ENCODE results near the gene SLC9A9. TPM values are rescaled to one million over a fixed set of nuclear protein-coding genes. Genes with fewer than 3 reads are reported as not detected.

SLC9A9 gene
- total and polyA plus RNA-seq, 7 donors: 1.3 to 5.4 (median 2.9) TPM

DNA sequence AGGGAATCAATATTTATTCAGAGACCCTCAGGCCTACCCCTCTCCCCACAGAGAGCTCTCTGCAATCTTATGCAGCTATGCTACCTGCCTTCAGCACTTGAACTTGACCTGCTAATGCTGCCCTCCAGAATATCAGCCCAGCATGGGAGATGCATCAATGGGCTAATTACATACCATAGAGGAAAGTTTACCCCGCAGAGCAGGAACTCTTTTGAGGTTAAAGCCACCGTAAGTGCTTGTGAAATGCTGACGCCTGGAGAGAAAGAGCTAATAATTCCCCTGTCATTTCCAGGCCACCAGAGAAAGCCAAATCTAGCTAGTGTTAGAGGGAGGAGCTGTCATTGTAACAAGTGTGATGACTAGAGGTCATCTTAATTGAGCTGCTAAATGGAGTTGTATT, 601.2 kb downstream of the SLC9A9 start:
- no peak for TF ChIP-seq CTCF (IDR thresholded peaks at IDR 0.05)
- Histone ChIP-seq H3K27me3 (ENCODE audit: insufficient read depth in 3 of 3, low read length in 2 of 3) (peaks cover 0 to 1% (median 0%) of the 10 kb centered on the region in 3 donors), H3K4me1 (no peaks in the 10 kb centered on the region), H3K27ac (no peak overlapping the region), H3K36me3 (ENCODE audit: insufficient read depth in 1 of 2, low read depth in 1 of 2) (no peaks in the 10 kb centered on the region), H3K4me3 (no peak overlapping the region), H3K9me3 (no peaks in the 10 kb centered on the region)
- ATAC-seq (no peak), DNase-seq (no peak)
- intact Hi-C loops (cut with DNase I): no loop called here
- 62 to 68% (median 64%) methylated on average over 3 of the region's 3 CpGs for WGBS, 3 donors

- H3K36me3 ChIP-seq (ENCODE audit: insufficient read depth in 1 of 2, low read depth in 1 of 2): no peaks in the 10 kb centered on the region
- intact Hi-C loops (cut with DNase I): no loop called here
- H3K27ac ChIP-seq: no peak overlapping the region
- DNase-seq: no peak
- ATAC-seq: no peak
- no peak for TF ChIP-seq CTCF (IDR thresholded peaks at IDR 0.05)
- H3K4me3 ChIP-seq: no peak overlapping the region
- WGBS, 3 donors: 87 to 91% (median 90%) methylated on average over 4 of the region's 4 CpGs
- no peaks in the 10 kb centered on the region for H3K9me3 ChIP-seq
- no peaks in the 10 kb centered on the region for H3K4me1 ChIP-seq
- no peaks in the 10 kb centered on the region for H3K27me3 ChIP-seq (ENCODE audit: insufficient read depth in 3 of 3, low read length in 2 of 3)
These were observed 602.6 kb downstream of the SLC9A9 start for GRCh38 chr3:143245692-143246091.

DNA sequence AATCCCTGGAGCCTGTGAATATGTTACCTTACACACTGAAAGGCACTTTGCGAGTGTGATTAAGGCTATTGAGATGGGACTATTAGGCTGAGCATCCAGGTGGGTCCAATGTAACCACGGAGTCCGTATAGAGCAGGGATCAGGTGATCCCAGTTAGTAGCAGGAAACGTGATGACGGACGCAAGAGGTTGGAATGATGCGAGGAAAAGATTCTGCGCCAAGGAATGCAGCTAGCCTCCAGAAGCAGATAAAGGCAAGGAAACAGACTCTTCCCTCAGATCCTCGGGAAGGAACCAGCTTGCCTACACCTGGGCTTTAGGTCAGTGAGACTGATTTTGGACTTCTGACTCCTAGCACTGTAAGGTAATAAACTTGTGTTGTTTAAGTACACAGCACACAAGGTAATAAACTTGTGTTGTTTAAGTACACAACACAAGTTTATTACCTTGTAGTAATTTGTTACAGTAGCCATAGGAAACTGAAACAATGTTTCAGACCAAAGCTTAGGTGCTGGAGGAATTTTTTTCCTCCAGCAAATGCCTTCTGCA, 603.7 kb downstream of the SLC9A9 start:
- H3K27ac ChIP-seq: no peak overlapping the region
- TF ChIP-seq CTCF (IDR thresholded peaks at IDR 0.05): no peak
- no peak overlapping the region for H3K4me3 ChIP-seq
- intact Hi-C loops (cut with DNase I): no loop called here
- no peaks in the 10 kb centered on the region for H3K36me3 ChIP-seq (ENCODE audit: insufficient read depth in 1 of 2, low read depth in 1 of 2)
- no peaks in the 10 kb centered on the region for H3K9me3 ChIP-seq
- no peaks in the 10 kb centered on the region for H3K27me3 ChIP-seq (ENCODE audit: insufficient read depth in 3 of 3, low read length in 2 of 3)
- WGBS, 3 donors: 74 to 89% (median 77%) methylated on average over 9 of the region's 9 CpGs
- no peaks in the 10 kb centered on the region for H3K4me1 ChIP-seq
- DNase-seq (no peak), ATAC-seq (no peak)

GRCh38 chr3:143243686-143244085, 604.6 kb downstream of the SLC9A9 start:
- H3K9me3 ChIP-seq: no peaks in the 10 kb centered on the region
- no peaks in the 10 kb centered on the region for H3K4me1 ChIP-seq
- H3K27ac ChIP-seq: no peak overlapping the region
- ATAC-seq (no peak), DNase-seq (no peak)
- H3K27me3 ChIP-seq (ENCODE audit: insufficient read depth in 3 of 3, low read length in 2 of 3): peaks cover 0 to 3% (median 0%) of the 10 kb centered on the region in 3 donors
- H3K4me3 ChIP-seq: no peak overlapping the region
- H3K36me3 ChIP-seq (ENCODE audit: insufficient read depth in 1 of 2, low read depth in 1 of 2): no peaks in the 10 kb centered on the region
- TF ChIP-seq CTCF (IDR thresholded peaks at IDR 0.05): no peak
- WGBS, 3 donors: 87 to 92% (median 88%) methylated on average over 6 of the region's 6 CpGs
- intact Hi-C loops (cut with DNase I): no loop called here

DNA sequence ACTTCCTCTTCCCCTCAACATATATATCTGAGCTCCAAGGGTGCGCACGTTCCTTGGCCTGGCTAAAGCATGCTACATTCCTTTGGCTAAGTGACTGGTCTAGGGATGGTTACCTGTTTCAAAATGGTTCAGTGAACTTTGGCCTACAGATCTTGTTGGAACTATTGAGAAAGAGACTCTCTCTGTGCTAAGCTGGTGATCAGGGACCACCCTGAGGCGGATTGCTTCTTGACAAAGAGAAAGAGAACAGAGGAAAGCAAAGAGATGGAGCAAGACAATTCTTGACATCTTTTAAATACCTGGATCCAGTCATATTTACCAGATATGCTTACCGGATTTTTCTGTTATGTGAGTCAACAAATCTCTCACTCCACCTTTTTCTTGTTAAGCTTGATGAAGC, 605.6 kb downstream of the SLC9A9 start:
- no peaks in the 10 kb centered on the region for H3K4me1 ChIP-seq
- intact Hi-C loops (cut with DNase I): no loop called here
- peaks cover 0 to 3% (median 2%) of the 10 kb centered on the region in 3 donors for H3K27me3 ChIP-seq (ENCODE audit: insufficient read depth in 3 of 3, low read length in 2 of 3)
- H3K36me3 ChIP-seq (ENCODE audit: insufficient read depth in 1 of 2, low read depth in 1 of 2): no peaks in the 10 kb centered on the region
- ATAC-seq (no peak), DNase-seq (no peak)
- H3K27ac ChIP-seq: no peak overlapping the region
- 72 to 83% (median 74%) methylated on average over 4 of the region's 4 CpGs for WGBS, 3 donors
- H3K4me3 ChIP-seq: no peak overlapping the region
- TF ChIP-seq CTCF (IDR thresholded peaks at IDR 0.05): no peak
- H3K9me3 ChIP-seq: no peaks in the 10 kb centered on the region

Measured in psoas muscle (tissue), 8 donors.